Measurements from ENCODE around the gene TAOK1.

The TAOK1 gene

DNA sequence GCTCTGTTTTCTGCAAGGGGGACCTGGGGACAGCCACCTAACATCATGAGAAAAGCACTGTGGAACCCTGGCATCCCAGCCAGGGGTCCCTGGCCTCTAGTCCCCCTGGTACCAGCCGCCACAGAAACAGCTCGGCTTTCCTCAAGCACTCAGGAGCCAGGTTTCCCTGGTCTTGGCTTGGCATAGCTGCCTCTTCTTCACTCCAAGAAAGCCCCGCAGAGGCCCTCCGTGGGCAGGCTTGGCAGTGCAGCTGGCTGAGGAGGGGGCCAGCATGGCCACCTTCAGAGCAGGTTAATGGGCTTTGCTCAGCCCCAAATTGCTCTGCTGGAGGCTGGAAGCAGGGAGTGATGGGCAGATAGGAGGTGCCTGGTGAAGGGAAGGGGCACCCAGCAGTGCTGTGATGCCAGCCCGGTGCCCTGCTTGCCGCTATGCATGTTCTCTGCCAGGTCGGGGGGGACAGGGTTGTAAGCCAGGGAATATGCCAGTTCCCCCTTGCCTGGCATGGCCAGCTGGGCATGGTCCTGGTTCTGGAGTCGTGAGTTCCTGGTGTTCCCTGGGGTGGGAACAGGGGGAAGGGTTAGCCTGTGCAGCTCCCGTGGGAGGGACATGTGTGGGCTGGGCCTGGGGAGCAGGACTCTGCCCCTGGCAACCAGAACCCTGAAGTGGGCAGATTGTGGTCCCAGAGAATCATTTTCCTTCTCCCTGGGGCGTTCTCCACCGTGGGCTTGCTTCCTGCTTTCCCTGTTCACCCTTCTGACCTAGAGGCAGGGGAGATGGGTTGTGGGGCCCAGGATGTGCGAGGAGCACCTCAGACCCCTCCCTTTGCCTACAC lies 206.0 kb downstream of the TAOK1 start:
- no peak for DNase-seq (ENCODE audit: low read depth)

DNA sequence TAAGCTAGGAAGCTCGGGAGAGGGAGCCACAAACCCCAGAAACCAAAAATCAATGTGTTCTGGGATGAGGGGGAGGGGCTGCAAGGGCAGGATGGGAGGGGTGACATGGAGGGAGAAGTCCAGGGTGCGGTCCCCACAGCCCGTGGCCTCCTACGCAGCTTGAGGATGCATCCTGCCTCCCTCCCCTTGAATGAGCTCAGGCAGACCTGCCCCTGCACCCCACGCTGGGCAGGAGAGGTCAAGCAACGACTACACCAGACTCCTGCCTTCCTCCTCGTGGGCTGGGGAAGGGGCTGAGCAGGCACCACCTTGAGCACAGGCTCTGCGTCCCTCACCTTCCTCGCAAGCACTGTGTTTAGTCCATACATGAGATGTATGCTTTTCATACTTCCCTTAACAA lies 206.6 kb downstream of the TAOK1 start:
- DNase-seq (ENCODE audit: low read depth) = no peak

DNA sequence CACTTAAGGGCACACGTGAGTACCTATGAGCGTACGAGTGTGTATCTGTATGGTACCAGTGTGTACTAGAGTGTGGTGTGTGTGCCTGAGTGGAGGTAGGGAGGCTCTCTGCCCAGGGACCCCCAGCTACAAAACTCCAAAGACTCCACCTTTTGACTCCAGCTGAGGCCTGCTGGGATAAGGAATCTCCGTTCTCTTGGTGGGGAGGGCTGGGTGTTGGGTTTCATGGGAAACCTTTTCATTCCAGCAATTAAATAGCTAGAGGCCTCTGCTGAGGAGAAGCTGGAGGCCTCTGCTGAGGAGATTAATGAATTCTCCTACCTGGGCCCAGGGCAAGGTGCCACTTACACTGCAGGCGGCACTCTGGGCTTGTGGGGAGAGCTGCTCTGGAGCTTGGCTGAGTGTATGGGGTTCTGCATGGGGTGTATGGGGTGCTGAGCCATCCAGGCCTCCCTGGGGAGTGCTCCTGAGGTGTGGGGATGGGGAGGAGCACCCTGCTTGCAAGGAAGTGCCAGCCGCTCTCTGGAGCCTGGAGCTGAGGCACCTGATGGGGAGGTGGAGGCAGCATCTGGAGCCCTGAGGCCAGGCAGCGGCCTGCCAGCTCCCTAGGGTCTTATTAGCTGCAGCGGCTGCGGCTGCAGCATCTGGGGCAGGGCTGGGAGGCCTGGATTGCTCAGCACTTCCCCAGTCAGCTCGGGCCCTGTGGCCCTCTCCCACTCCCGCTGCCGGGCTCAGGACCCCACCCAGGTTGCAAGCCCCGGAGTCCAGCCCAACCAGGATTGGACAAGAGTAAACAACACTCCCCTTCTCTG lies 207.4 kb downstream of the TAOK1 start:
- DNase-seq (ENCODE audit: low read depth) = no peak

Data from T-helper 22 cell (primary cell).